ENCODE measurements around the gene RIPK4. TPM values are rescaled to one million over a fixed set of nuclear protein-coding genes. Genes with fewer than 3 reads are reported as not detected.
A peak's percentile ranks its signal among the peaks of the same experiment; 100 is the strongest.

The RIPK4 gene
- total and polyA plus RNA-seq, 2 of the 13 experiments (the other 11 are each of a cell fraction or from before 2014, with no cell fraction given): 3.1 to 4.9 TPM

DNA sequence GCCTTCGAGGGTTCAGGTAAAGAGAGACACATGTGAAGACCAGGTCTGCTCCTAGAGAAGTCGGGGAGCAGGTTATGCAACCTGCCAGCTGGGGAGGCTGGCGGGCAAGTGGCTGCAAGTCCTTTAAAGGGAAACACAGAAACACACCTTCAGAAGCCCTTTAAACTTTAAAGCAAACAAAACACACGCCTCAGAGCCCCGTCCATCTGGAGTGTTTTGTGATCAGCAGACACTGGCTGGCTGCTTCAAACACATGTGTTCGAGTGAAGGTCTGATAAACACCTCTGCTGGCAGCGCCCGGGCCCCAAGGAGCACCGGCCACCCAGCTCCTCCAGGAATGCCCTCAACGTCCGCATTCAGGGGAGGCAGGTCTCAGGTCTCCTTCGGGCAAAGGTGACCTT is 15.2 kb downstream of the RIPK4 start (continued):
- TF ChIP-seq, protein P1, sequence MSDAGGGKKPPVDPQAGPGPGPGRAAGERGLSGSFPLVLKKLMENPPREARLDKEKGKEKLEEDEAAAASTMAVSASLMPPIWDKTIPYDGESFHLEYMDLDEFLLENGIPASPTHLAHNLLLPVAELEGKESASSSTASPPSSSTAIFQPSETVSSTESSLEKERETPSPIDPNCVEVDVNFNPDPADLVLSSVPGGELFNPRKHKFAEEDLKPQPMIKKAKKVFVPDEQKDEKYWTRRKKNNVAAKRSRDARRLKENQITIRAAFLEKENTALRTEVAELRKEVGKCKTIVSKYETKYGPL (CRISPR knock-in tag; IDR thresholded peaks at IDR 0.05): 0 out of 2 replicates have a peak, but pooled peaks have one; percentile 32
- TF ChIP-seq, protein P2, sequence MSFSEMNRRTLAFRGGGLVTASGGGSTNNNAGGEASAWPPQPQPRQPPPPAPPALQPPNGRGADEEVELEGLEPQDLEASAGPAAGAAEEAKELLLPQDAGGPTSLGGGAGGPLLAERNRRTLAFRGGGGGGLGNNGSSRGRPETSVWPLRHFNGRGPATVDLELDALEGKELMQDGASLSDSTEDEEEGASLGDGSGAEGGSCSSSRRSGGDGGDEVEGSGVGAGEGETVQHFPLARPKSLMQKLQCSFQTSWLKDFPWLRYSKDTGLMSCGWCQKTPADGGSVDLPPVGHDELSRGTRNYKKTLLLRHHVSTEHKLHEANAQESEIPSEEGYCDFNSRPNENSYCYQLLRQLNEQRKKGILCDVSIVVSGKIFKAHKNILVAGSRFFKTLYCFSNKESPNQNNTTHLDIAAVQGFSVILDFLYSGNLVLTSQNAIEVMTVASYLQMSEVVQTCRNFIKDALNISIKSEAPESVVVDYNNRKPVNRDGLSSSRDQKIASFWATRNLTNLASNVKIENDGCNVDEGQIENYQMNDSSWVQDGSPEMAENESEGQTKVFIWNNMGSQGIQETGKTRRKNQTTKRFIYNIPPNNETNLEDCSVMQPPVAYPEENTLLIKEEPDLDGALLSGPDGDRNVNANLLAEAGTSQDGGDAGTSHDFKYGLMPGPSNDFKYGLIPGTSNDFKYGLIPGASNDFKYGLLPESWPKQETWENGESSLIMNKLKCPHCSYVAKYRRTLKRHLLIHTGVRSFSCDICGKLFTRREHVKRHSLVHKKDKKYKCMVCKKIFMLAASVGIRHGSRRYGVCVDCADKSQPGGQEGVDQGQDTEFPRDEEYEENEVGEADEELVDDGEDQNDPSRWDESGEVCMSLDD (CRISPR knock-in tag; IDR thresholded peaks at IDR 0.05; ENCODE audit: borderline replicate concordance): no peak
- TF ChIP-seq, protein P3, sequence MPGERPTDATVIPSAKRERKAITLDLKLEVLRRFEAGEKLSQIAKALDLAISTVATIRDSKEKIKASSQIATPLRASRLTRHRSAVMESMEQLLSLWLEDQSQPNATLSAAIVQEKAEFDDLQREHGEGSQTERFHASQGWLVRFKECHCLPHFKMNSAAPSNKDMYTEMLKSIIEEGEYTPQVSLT (CRISPR knock-in tag; IDR thresholded peaks at IDR 0.05; ENCODE audit: borderline replicate concordance, low read depth): no peak
- TF ChIP-seq, protein P4, sequence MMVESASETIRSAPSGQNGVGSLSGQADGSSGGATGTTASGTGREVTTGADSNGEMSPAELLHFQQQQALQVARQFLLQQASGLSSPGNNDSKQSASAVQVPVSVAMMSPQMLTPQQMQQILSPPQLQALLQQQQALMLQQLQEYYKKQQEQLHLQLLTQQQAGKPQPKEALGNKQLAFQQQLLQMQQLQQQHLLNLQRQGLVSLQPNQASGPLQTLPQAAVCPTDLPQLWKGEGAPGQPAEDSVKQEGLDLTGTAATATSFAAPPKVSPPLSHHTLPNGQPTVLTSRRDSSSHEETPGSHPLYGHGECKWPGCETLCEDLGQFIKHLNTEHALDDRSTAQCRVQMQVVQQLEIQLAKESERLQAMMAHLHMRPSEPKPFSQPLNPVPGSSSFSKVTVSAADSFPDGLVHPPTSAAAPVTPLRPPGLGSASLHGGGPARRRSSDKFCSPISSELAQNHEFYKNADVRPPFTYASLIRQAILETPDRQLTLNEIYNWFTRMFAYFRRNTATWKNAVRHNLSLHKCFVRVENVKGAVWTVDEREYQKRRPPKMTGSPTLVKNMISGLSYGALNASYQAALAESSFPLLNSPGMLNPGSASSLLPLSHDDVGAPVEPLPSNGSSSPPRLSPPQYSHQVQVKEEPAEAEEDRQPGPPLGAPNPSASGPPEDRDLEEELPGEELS (CRISPR knock-in tag; IDR thresholded peaks at IDR 0.05): 0 out of 2 replicates have a peak, but pooled peaks have one; percentile 21
- TF ChIP-seq, protein P5, sequence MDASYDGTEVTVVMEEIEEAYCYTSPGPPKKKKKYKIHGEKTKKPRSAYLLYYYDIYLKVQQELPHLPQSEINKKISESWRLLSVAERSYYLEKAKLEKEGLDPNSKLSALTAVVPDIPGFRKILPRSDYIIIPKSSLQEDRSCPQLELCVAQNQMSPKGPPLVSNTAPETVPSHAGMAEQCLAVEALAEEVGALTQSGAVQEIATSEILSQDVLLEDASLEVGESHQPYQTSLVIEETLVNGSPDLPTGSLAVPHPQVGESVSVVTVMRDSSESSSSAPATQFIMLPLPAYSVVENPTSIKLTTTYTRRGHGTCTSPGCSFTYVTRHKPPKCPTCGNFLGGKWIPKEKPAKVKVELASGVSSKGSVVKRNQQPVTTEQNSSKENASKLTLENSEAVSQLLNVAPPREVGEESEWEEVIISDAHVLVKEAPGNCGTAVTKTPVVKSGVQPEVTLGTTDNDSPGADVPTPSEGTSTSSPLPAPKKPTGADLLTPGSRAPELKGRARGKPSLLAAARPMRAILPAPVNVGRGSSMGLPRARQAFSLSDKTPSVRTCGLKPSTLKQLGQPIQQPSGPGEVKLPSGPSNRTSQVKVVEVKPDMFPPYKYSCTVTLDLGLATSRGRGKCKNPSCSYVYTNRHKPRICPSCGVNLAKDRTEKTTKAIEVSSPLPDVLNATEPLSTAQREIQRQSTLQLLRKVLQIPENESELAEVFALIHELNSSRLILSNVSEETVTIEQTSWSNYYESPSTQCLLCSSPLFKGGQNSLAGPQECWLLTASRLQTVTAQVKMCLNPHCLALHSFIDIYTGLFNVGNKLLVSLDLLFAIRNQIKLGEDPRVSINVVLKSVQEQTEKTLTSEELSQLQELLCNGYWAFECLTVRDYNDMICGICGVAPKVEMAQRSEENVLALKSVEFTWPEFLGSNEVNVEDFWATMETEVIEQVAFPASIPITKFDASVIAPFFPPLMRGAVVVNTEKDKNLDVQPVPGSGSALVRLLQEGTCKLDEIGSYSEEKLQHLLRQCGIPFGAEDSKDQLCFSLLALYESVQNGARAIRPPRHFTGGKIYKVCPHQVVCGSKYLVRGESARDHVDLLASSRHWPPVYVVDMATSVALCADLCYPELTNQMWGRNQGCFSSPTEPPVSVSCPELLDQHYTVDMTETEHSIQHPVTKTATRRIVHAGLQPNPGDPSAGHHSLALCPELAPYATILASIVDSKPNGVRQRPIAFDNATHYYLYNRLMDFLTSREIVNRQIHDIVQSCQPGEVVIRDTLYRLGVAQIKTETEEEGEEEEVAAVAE (CRISPR knock-in tag; IDR thresholded peaks at IDR 0.05; ENCODE audit: borderline replicate concordance): no peak
- TF ChIP-seq, protein P6, sequence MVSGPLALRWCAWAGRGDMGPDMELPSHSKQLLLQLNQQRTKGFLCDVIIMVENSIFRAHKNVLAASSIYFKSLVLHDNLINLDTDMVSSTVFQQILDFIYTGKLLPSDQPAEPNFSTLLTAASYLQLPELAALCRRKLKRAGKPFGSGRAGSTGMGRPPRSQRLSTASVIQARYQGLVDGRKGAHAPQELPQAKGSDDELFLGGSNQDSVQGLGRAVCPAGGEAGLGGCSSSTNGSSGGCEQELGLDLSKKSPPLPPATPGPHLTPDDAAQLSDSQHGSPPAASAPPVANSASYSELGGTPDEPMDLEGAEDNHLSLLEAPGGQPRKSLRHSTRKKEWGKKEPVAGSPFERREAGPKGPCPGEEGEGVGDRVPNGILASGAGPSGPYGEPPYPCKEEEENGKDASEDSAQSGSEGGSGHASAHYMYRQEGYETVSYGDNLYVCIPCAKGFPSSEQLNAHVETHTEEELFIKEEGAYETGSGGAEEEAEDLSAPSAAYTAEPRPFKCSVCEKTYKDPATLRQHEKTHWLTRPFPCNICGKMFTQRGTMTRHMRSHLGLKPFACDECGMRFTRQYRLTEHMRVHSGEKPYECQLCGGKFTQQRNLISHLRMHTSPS (CRISPR knock-in tag; IDR thresholded peaks at IDR 0.05; ENCODE audit: low read depth): no peak
- TF ChIP-seq ZNF816 (CRISPR knock-in tag; IDR thresholded peaks at IDR 0.05; ENCODE audit: borderline replicate concordance) (no peak), ELF4 (CRISPR knock-in tag; IDR thresholded peaks at IDR 0.05; ENCODE audit: borderline replicate concordance) (no peak), SRSF4 (IDR thresholded peaks at IDR 0.05; ENCODE audit: low read depth, low read length, poor library complexity, severe bottlenecking) (no peak), ZNF367 (CRISPR knock-in tag; IDR thresholded peaks at IDR 0.05; ENCODE audit: borderline replicate concordance) (peak; percentile 88; the same call in 1 of the 2 replicates), ZNF792 (CRISPR knock-in tag; IDR thresholded peaks at IDR 0.05) (no peak), SMARCE1 (IDR thresholded peaks at IDR 0.05; ENCODE audit: borderline replicate concordance) (no peak)
- TF ChIP-seq, protein P7, sequence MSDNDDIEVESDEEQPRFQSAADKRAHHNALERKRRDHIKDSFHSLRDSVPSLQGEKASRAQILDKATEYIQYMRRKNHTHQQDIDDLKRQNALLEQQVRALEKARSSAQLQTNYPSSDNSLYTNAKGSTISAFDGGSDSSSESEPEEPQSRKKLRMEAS (IDR thresholded peaks at IDR 0.05): 0 out of 2 replicates have a peak, but pooled peaks have one; percentile 16
